Ectodermal cell (in vitro differentiated cells): ENCODE results near the gene RAB13.
A peak's percentile ranks its signal among the peaks of the same experiment; 100 is the strongest.

Experiments
- H3K27ac ChIP-seq: 2 replicates; pipeline ENCODE4 v1.7.0; 2013; ENCODE audit warnings: mild to moderate bottlenecking, low read depth, low read length; ENCODE audit not compliant: insufficient read depth, poor library complexity, severe bottlenecking
- H3K27me3 ChIP-seq: 2 replicates; pipeline ENCODE4 v1.7.0; 2013; ENCODE audit warnings: mild to moderate bottlenecking, low read length; ENCODE audit not compliant: insufficient read depth, control insufficient read depth, poor library complexity, severe bottlenecking
- H3K36me3 ChIP-seq: one replicate; pipeline ENCODE4 v1.7.0; 2013; ENCODE audit warnings: low read length; ENCODE audit not compliant: control insufficient read depth, insufficient read depth
- H3K4me1 ChIP-seq: one replicate; pipeline ENCODE4 v1.7.0; 2013; ENCODE audit warnings: low read length; ENCODE audit not compliant: control insufficient read depth, insufficient read depth
- H3K4me3 ChIP-seq: 2 replicates; pipeline ENCODE4 v1.7.0; 2013; ENCODE audit warnings: low read depth, low read length, control low read depth; ENCODE audit not compliant: insufficient read depth
- H3K9me3 ChIP-seq: 2 replicates; pipeline ENCODE4 v1.7.0; 2013; ENCODE audit warnings: mild to moderate bottlenecking, low read length, moderate library complexity; ENCODE audit not compliant: control insufficient read depth
- whole genome bisulfite sequencing, 2 experiments: methylation state at CpG; one replicate each; pipeline ENCODE4 v1.1.7; 2013; ENCODE audit warnings: missing lambda C conversion rate in 2 of 2; 5-methylcytosine and 5-hydroxymethylcytosine counted together

The RAB13 gene

GRCh38 chr1:153978274-153978909, 7.7 kb downstream of the RAB13 start:
- no peaks in the 10 kb centered on the region for H3K27me3 ChIP-seq
- peaks cover 9% of the 10 kb centered on the region for H3K36me3 ChIP-seq
- no peak overlapping the region for H3K27ac ChIP-seq
- 88 to 90% methylated on average over 9 of the region's 9 CpGs for WGBS, 2 experiments
- H3K9me3 ChIP-seq = no peaks in the 10 kb centered on the region
- peak overlapping the region; percentile 95 for H3K4me3 ChIP-seq
- no peaks in the 10 kb centered on the region for H3K4me1 ChIP-seq

- H3K4me3 ChIP-seq = peak within 1 kb of the TSS; percentile 95
- H3K27me3 ChIP-seq = no peaks in the 10 kb centered on the region
- no peaks in the 10 kb centered on the region for H3K4me1 ChIP-seq
- 0% methylated on average over 75 of the region's 75 CpGs for WGBS, 2 experiments
- peaks cover 9% of the 10 kb centered on the region for H3K36me3 ChIP-seq
- H3K9me3 ChIP-seq = no peaks in the 10 kb centered on the region
- H3K27ac ChIP-seq = peak within 1 kb of the TSS; percentile 72
These were observed 8.6 kb downstream of the RAB13 start, which contains the start of gene JTB for GRCh38 chr1:153977250-153978240. JTB (minus strand) TSS chr1:153977674; CDS start chr1:153977252, 422 bp downstream.

- 3% methylated on average over 16 of the region's 16 CpGs for WGBS, 2 experiments
- Histone ChIP-seq H3K4me1 (no peaks in the 10 kb centered on the region), H3K27ac (peak overlapping the region; percentile 72), H3K9me3 (no peaks in the 10 kb centered on the region), H3K4me3 (peak overlapping the region; percentile 95), H3K36me3 (peaks cover 9% of the 10 kb centered on the region), H3K27me3 (no peaks in the 10 kb centered on the region)
These were observed 9.3 kb downstream of the RAB13 start for GRCh38 chr1:153976819-153977249.

- no peak overlapping the region for H3K4me3 ChIP-seq
- H3K4me1 ChIP-seq = peaks cover 1% of the 10 kb centered on the region
- no peaks in the 10 kb centered on the region for H3K9me3 ChIP-seq
- no peaks in the 10 kb centered on the region for H3K27me3 ChIP-seq
- no peak overlapping the region for H3K27ac ChIP-seq
- WGBS, 2 experiments = 94% methylated on average over 7 of the region's 7 CpGs
- peaks cover 9% of the 10 kb centered on the region for H3K36me3 ChIP-seq
These were observed 12.6 kb downstream of the RAB13 start for GRCh38 chr1:153973525-153973924.

- H3K27me3 ChIP-seq = no peaks in the 10 kb centered on the region
- H3K4me3 ChIP-seq = no peak overlapping the region
- WGBS, 2 experiments = 93 to 96% methylated on average over 3 of the region's 3 CpGs
- H3K9me3 ChIP-seq = no peaks in the 10 kb centered on the region
- no peak overlapping the region for H3K27ac ChIP-seq
- peaks cover 3% of the 10 kb centered on the region for H3K4me1 ChIP-seq
- peaks cover 9% of the 10 kb centered on the region for H3K36me3 ChIP-seq
These were observed 13.1 kb downstream of the RAB13 start for GRCh38 chr1:153973071-153973470.

DNA sequence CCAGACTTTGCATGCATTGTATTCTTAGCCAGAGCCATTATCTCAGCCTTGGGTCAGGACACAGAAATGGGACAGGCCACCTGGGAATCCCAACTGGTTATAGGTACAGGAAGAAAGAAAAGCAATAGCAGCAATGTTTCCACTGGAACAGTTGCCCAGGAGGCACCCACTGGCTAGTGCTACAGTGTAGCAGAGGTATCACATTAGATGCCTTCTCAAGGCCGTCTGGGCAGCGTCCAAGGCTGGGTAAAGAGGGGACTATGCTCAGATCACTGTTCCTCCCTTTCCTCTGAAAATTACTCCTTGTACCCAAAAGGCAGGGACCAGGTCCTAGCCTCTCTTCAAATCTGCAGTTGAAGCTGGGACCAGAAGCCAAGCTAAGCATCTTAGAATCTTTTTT, 15.8 kb downstream of the RAB13 start:
- no peak overlapping the region for H3K4me3 ChIP-seq
- H3K27ac ChIP-seq = no peak overlapping the region
- H3K4me1 ChIP-seq = peaks cover 3% of the 10 kb centered on the region
- peaks cover 9% of the 10 kb centered on the region for H3K36me3 ChIP-seq
- H3K9me3 ChIP-seq = no peaks in the 10 kb centered on the region
- H3K27me3 ChIP-seq = no peaks in the 10 kb centered on the region
- WGBS, 2 experiments = 95 to 97% methylated on average over 2 of the region's 2 CpGs

DNA sequence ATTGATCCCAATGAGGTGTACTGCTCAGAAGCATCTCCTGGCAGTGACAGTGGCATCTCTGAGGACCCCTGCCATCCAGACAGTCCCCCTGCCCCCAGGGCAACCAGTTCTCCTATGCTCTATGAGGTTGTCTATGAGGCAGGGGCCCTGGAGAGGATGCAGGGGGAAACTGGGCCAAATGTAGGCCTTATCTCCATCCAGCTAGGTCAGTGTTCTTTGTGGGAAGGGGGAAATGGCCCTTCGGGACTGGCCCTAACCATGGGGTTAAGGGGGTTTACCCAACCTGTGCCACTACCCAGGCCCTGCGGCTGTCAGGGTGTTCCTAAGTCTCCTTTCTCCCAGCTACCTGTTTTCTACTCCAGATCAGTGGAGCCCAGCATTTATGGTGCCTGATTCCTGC, 17.2 kb downstream of the RAB13 start:
- Histone ChIP-seq H3K27ac (no peak overlapping the region), H3K4me1 (peaks cover 3% of the 10 kb centered on the region), H3K27me3 (no peaks in the 10 kb centered on the region), H3K9me3 (no peaks in the 10 kb centered on the region), H3K36me3 (no peaks in the 10 kb centered on the region), H3K4me3 (no peak overlapping the region)
- 94 to 96% methylated on average over 2 of the region's 2 CpGs for WGBS, 2 experiments

GRCh38 chr1:153968408-153968807, 17.7 kb downstream of the RAB13 start:
- H3K27ac ChIP-seq = no peak overlapping the region
- peak overlapping the region; percentile 62 for H3K4me3 ChIP-seq

GRCh38 chr1:153968000-153968363, 18.2 kb downstream of the RAB13 start:
- 30 to 38% methylated on average over 8 of the region's 8 CpGs for WGBS, 2 experiments
- H3K4me1 ChIP-seq = peaks cover 3% of the 10 kb centered on the region

More at GRCh38 chr1:153968408-153968807, 17.7 kb downstream of the RAB13 start:
- Histone ChIP-seq H3K27me3 (no peaks in the 10 kb centered on the region), H3K9me3 (no peaks in the 10 kb centered on the region), H3K36me3 (no peaks in the 10 kb centered on the region), H3K4me1 (peaks cover 3% of the 10 kb centered on the region)
- 77 to 80% methylated on average over 13 of the region's 13 CpGs for WGBS, 2 experiments

More at GRCh38 chr1:153968000-153968363, 18.2 kb downstream of the RAB13 start:
- no peaks in the 10 kb centered on the region for H3K9me3 ChIP-seq
- H3K27me3 ChIP-seq = no peaks in the 10 kb centered on the region
- H3K36me3 ChIP-seq = no peaks in the 10 kb centered on the region
- peak overlapping the region; percentile 62 for H3K4me3 ChIP-seq
- peak overlapping the region; percentile 96 for H3K27ac ChIP-seq
